ENCODE results near the gene SOX6. TPM values are rescaled to one million over a fixed set of nuclear protein-coding genes. Genes with fewer than 3 reads are reported as not detected.

SOX6 gene
- total and polyA plus RNA-seq, 2 of the 13 experiments (the other 11 are each of a cell fraction or from before 2014, with no cell fraction given), result 2.6 to 11.2 TPM

- TF ChIP-seq REST (IDR thresholded peaks at IDR 0.05; ENCODE audit: borderline replicate concordance in 1 of 2, low read depth in 1 of 2, low read length in 2 of 2) (no peak), GFI1 (CRISPR knock-in tag; IDR thresholded peaks at IDR 0.05; ENCODE audit: borderline replicate concordance) (peak; percentile 54; the same call in 1 of the 2 replicates), MIXL1 (CRISPR knock-in tag; IDR thresholded peaks at IDR 0.05) (peak; percentile 75; the same call in 1 of the 2 replicates), RCOR2 (CRISPR knock-in tag; IDR thresholded peaks at IDR 0.05) (0 out of 2 replicates have a peak, but pooled peaks have one; percentile 51), MED1 (CRISPR knock-in tag; IDR thresholded peaks at IDR 0.05) (peak; percentile 45; the same call in 1 of the 2 replicates), NFIC (IDR thresholded peaks at IDR 0.05; ENCODE audit: low read length) (peak; percentile 44; the same call in 1 of the 2 replicates), RARA (CRISPR knock-in tag; IDR thresholded peaks at IDR 0.05) (peak; percentile 35; the same call in 1 of the 2 replicates), ZNF710 (CRISPR knock-in tag; IDR thresholded peaks at IDR 0.05; ENCODE audit: borderline replicate concordance) (no peak), NR2F6 (IDR thresholded peaks at IDR 0.05) (no peak), NR2F6 (CRISPR knock-in tag; IDR thresholded peaks at IDR 0.05) (peak; percentile 25; the same call in 1 of the 2 replicates), TCF7 (IDR thresholded peaks at IDR 0.05; ENCODE audit: low read depth) (0 out of 2 replicates have a peak, but pooled peaks have one; percentile 17), NR3C1 (CRISPR knock-in tag; IDR thresholded peaks at IDR 0.05) (no peak), SNAI1 (CRISPR knock-in tag; IDR thresholded peaks at IDR 0.05; ENCODE audit: borderline replicate concordance) (no peak), ZNF18 (CRISPR knock-in tag; IDR thresholded peaks at IDR 0.05; ENCODE audit: insufficient replicate concordance) (peak; percentile 16), SKIL (CRISPR knock-in tag; IDR thresholded peaks at IDR 0.05; ENCODE audit: borderline replicate concordance) (0 out of 2 replicates have a peak, but pooled peaks have one; percentile 21), KMT2B (CRISPR knock-in tag; IDR thresholded peaks at IDR 0.05) (no peak), ARID3A (IDR thresholded peaks at IDR 0.05; ENCODE audit: low read depth, low read length) (peak; percentile 58; the same call in 1 of the 2 replicates), TEAD2 (CRISPR knock-in tag; IDR thresholded peaks at IDR 0.05) (no peak)
Observed at GRCh38 chr11:16093889-16094653, 262.3 kb downstream of the SOX6 start (continued).
